ENCODE measurements around the gene SPATS2L. TPM values are rescaled to one million over a fixed set of nuclear protein-coding genes. Genes with fewer than 3 reads are reported as not detected.

The SPATS2L gene
- total RNA-seq, 4 donors from 2014 or later = 99.0 to 142 (median 124) TPM

DNA sequence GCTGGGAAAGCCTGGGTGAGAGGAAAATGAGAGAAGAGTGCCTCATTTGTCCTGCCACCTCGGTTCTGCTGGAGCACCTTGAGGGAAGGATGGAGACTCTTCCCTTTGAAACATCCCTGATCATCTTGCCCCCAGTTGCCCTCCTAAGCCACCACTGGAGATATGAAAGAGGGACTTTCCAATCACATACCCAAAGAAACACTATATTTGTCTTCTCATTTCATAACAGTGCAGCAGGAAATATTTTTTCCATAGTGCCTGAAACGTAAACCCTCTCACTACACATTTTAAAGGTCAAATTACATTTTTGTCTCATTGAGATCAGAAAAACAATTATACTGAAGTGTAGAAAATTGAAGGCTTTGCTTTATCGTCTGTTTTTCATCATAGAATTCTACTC, 140.1 kb downstream of the SPATS2L start:
- no peak for TF ChIP-seq POLR2A (IDR thresholded peaks at IDR 0.05)
- TF ChIP-seq, protein P1, sequence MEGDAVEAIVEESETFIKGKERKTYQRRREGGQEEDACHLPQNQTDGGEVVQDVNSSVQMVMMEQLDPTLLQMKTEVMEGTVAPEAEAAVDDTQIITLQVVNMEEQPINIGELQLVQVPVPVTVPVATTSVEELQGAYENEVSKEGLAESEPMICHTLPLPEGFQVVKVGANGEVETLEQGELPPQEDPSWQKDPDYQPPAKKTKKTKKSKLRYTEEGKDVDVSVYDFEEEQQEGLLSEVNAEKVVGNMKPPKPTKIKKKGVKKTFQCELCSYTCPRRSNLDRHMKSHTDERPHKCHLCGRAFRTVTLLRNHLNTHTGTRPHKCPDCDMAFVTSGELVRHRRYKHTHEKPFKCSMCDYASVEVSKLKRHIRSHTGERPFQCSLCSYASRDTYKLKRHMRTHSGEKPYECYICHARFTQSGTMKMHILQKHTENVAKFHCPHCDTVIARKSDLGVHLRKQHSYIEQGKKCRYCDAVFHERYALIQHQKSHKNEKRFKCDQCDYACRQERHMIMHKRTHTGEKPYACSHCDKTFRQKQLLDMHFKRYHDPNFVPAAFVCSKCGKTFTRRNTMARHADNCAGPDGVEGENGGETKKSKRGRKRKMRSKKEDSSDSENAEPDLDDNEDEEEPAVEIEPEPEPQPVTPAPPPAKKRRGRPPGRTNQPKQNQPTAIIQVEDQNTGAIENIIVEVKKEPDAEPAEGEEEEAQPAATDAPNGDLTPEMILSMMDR (IDR thresholded peaks at IDR 0.05) = no peak
- Histone ChIP-seq H3K27ac (no peak overlapping the region), H3K4me1 (no peaks in the 10 kb centered on the region), H3K27me3 (no peaks in the 10 kb centered on the region), H3K36me3 (peaks cover 0 to 18% (median 0%) of the 10 kb centered on the region in 3 donors), H3K4me3 (no peak overlapping the region), H3K9me3 (no peaks in the 10 kb centered on the region)
- DNase-seq = no peak

DNA sequence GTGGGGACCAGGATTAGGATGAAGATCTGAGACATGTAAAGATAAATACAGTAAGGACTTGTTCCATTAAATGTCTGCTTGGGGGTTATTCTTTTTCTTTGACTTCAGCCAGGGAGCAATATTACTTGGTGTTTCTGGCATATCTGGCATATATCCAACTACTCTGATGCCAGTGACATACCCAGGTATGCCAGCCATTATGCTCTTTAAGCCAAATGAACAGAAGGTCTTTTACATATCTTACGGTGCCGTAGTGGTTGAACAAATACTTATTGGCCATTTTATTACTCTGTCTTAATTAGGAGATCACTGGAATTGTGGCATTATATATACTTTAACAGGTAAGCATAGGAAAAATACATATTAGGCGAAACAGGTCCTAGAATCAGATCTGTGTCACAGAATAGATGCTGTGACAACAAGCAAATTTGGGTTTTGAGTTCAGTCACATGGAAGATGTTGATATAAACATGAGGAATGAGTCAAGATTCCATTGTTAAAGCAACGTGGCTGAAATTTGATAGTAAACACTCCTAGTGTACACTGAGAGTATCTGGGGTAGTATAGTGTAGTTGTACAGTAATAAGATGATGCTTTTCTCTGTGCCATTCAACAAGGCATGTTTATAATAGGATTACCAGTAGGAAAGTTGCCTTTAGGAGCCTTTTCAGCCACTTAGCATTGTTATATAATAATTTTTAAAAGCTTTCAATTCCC, 140.8 kb downstream of the SPATS2L start:
- no peaks in the 10 kb centered on the region for H3K4me1 ChIP-seq
- no peak overlapping the region for H3K4me3 ChIP-seq
- H3K27ac ChIP-seq = no peak overlapping the region
- no peak for TF ChIP-seq POLR2A (IDR thresholded peaks at IDR 0.05)
- TF ChIP-seq, protein P1 (IDR thresholded peaks at IDR 0.05) = no peak
- H3K36me3 ChIP-seq = peaks cover 0 to 14% (median 0%) of the 10 kb centered on the region in 3 donors
- no peaks in the 10 kb centered on the region for H3K27me3 ChIP-seq
- H3K9me3 ChIP-seq = no peaks in the 10 kb centered on the region
- DNase-seq = no peak

DNA sequence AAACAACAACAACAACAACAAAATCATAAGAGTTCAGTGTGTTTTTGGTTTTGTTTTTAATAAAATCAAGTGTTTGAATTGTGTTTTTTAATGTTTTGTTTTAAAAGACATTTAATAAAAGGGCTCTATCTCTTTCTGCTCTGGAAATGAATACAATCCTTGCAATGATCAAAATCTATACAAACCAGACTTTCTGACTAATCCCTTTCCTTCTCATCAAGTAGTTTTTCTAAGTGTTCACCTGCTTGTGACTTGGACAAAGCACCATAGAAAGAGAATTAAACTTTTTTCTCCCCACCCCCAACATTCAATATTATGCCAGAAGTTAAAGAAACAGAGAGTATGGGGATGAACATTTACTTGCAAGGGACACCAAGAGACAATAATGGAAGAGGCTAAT, 142.0 kb downstream of the SPATS2L start:
- no peaks in the 10 kb centered on the region for H3K9me3 ChIP-seq
- H3K36me3 ChIP-seq = peaks cover 0 to 7% (median 0%) of the 10 kb centered on the region in 3 donors

GRCh38 chr2:200449149-200449548, 142.7 kb downstream of the SPATS2L start:
- DNase-seq = no peak
- Histone ChIP-seq H3K4me3 (no peak overlapping the region), H3K27ac (no peak overlapping the region), H3K4me1 (no peaks in the 10 kb centered on the region), H3K27me3 (no peaks in the 10 kb centered on the region), H3K36me3 (peaks cover 0 to 4% (median 0%) of the 10 kb centered on the region in 3 donors), H3K9me3 (no peaks in the 10 kb centered on the region)
- TF ChIP-seq, protein P1 (IDR thresholded peaks at IDR 0.05) = no peak
- TF ChIP-seq POLR2A (IDR thresholded peaks at IDR 0.05) = no peak

More for the DNA sequence above, 142.0 kb downstream of the SPATS2L start:
- TF ChIP-seq POLR2A (IDR thresholded peaks at IDR 0.05) = no peak
- TF ChIP-seq, protein P1 (IDR thresholded peaks at IDR 0.05) = no peak
- H3K4me1 ChIP-seq = no peaks in the 10 kb centered on the region
- no peak overlapping the region for H3K4me3 ChIP-seq
- DNase-seq = no peak
- H3K27ac ChIP-seq = no peak overlapping the region
- no peaks in the 10 kb centered on the region for H3K27me3 ChIP-seq

GRCh38 chr2:200450288-200450687, 143.8 kb downstream of the SPATS2L start:
- Histone ChIP-seq H3K36me3 (peaks cover 0 to 4% (median 0%) of the 10 kb centered on the region in 3 donors), H3K4me3 (no peak overlapping the region), H3K27me3 (no peaks in the 10 kb centered on the region), H3K4me1 (no peaks in the 10 kb centered on the region), H3K9me3 (no peaks in the 10 kb centered on the region), H3K27ac (no peak overlapping the region)
- DNase-seq = no peak
- TF ChIP-seq POLR2A (IDR thresholded peaks at IDR 0.05) = no peak
- TF ChIP-seq, protein P1 (IDR thresholded peaks at IDR 0.05) = no peak
